A549 (cell line): ENCODE data around the gene ACE2. TPM values are rescaled to one million over a fixed set of nuclear protein-coding genes. Genes with fewer than 3 reads are reported as not detected.

Experiments used
- ATAC-seq, 2 experiments: fragments of 200-7000 bp in 1 of 2; fragments of >200 bp in 1 of 2; cut with Nextera tagmentation in 1 of 2; cut with Tn5 transposase in 1 of 2; 3 replicates each; pipeline versions ENCODE4 v1.8.0 to v1.9.1; 2018 to 2020; ENCODE audit warnings: mild to moderate bottlenecking in 1 of 2, moderate library complexity in 1 of 2
- CTCF ChIA-PET: fragments of 300-600 bp; sonication (Branson Sonifier 250); formaldehyde crosslinking; extraction: SDS; loops from one replicate; lab custom pipeline; 2021; ENCODE audit warnings: antibody characterized with exemption, inconsistent platforms; lab: Yijun Ruan, JAX
- POLR2A ChIA-PET: fragments of 350-600 bp; formaldehyde crosslinking; extraction: SDS; loops from one replicate; lab custom pipeline; 2021; ENCODE audit warnings: antibody characterized with exemption, inconsistent platforms; lab: Yijun Ruan, JAX
- DNase-seq, 2 experiments: peaks; one replicate each; pipeline versions ENCODE4 v3.0.0 to v3.0.0-alpha.2; 2011 to 2016; ENCODE audit warnings: low read depth in 1 of 2, low spot score in 1 of 2
- FAIRE-seq: peaks from 2 replicates; lab custom pipeline; 2011; peaks lifted over from hg19 to GRCh38; lab: Jason Lieb, UNC
- H3K27ac ChIP-seq, 2 experiments: fragments of >200 bp; sonication (Bioruptor Twin); formaldehyde crosslinking; 3 replicates each; pipeline ENCODE4 v1.5.1; 2016 to 2017
- H3K4me1 ChIP-seq: fragments of >200 bp; sonication (Bioruptor Twin); formaldehyde crosslinking; 3 replicates; pipeline ENCODE4 v1.6.1; 2016
- H3K4me2 ChIP-seq: fragments of >200 bp; sonication (Bioruptor Twin); formaldehyde crosslinking; 3 replicates; pipeline ENCODE4 v1.6.1; 2016
- H3K4me3 ChIP-seq: fragments of >200 bp; sonication (Bioruptor Twin); formaldehyde crosslinking; 3 replicates; pipeline ENCODE4 v1.5.1; 2016
- H3K9me3 ChIP-seq: fragments of >200 bp; sonication (Bioruptor Twin); formaldehyde crosslinking; 3 replicates; pipeline ENCODE4 v1.6.1; 2016
- BCL3 ChIP-seq: fragments of >200 bp; sonication (Bioruptor Twin); formaldehyde crosslinking; IDR thresholded peaks from 3 replicates; pipeline ENCODE4 v1.6.1; 2016
- BHLHE40 ChIP-seq: IDR thresholded peaks from 2 replicates; pipeline ENCODE4 v1.6.1; 2012; ENCODE audit warnings: low read depth, low read length, inconsistent platforms
- CEBPB ChIP-seq, 2 experiments: fragments of >200 bp in 1 of 2; sonication (Bioruptor Twin) in 1 of 2; formaldehyde crosslinking in 1 of 2; IDR thresholded peaks; 2 replicates each; pipeline ENCODE4 v1.6.1; 2012 to 2016
- CTCF ChIP-seq: fragments of >200 bp; sonication (Bioruptor Twin); formaldehyde crosslinking; IDR thresholded peaks from 3 replicates; pipeline ENCODE4 v1.5.1; 2016
- EHF ChIP-seq: fragments of 250-450 bp; sonication (Bioruptor Pico); IDR thresholded peaks from 2 replicates; pipeline ENCODE4 v1.5.0; 2020; ENCODE audit warnings: mild to moderate bottlenecking
- EHMT2 ChIP-seq: fragments of 200-600 bp; sonication (generic); IDR thresholded peaks from 2 replicates; pipeline ENCODE4 v1.6.1; 2016; ENCODE audit warnings: antibody characterized with exemption, low read depth, mild to moderate bottlenecking, moderate library complexity
- GATA3 ChIP-seq: IDR thresholded peaks from 2 replicates; pipeline ENCODE4 v1.6.1; 2012; ENCODE audit warnings: borderline replicate concordance
- HOXB13 ChIP-seq: fragments of 250-450 bp; sonication (Bioruptor Pico); IDR thresholded peaks from 2 replicates; pipeline ENCODE4 v1.5.0; 2020; ENCODE audit warnings: low read depth, mild to moderate bottlenecking, moderate library complexity
- KDM1A ChIP-seq: fragments of 200-600 bp; sonication (generic); IDR thresholded peaks from 2 replicates; pipeline ENCODE4 v1.6.1; 2016; ENCODE audit warnings: low read depth, mild to moderate bottlenecking
- KDM5A ChIP-seq: fragments of 200-600 bp; sonication (generic); IDR thresholded peaks from 2 replicates; pipeline ENCODE4 v1.6.1; 2016; ENCODE audit warnings: antibody characterized with exemption, mild to moderate bottlenecking
- MAX ChIP-seq: IDR thresholded peaks from 2 replicates; pipeline ENCODE4 v1.6.1; 2012
- MYC ChIP-seq: IDR thresholded peaks from 2 replicates; pipeline ENCODE4 v1.6.1; 2012; ENCODE audit warnings: mild to moderate bottlenecking, inconsistent platforms, low read length, improper control_type of control experiment, borderline replicate concordance
- NPAS2 ChIP-seq: fragments of 250-450 bp; sonication (Bioruptor Pico); IDR thresholded peaks from 2 replicates; pipeline ENCODE4 v1.8.0; 2022; ENCODE audit warnings: mild to moderate bottlenecking, moderate library complexity, borderline replicate concordance
- NR3C1 ChIP-seq: fragments of >200 bp; sonication (Bioruptor Twin); formaldehyde crosslinking; IDR thresholded peaks from 3 replicates; pipeline ENCODE4 v1.6.1; 2017
- RARB ChIP-seq: fragments of 250-450 bp; sonication (Bioruptor Pico); IDR thresholded peaks from 2 replicates; pipeline ENCODE4 v1.8.0; 2021; ENCODE audit warnings: mild to moderate bottlenecking, moderate library complexity
- RCOR1 ChIP-seq: fragments of 150-350 bp; IDR thresholded peaks from 2 replicates; pipeline ENCODE4 v1.6.1; 2014; ENCODE audit warnings: antibody characterized with exemption, low read length, low read depth
- SMC3 ChIP-seq: fragments of >200 bp; sonication (Bioruptor Twin); formaldehyde crosslinking; IDR thresholded peaks from 3 replicates; pipeline ENCODE4 v1.6.1; 2018; ENCODE audit warnings: inconsistent platforms
- SREBF2 ChIP-seq: fragments of 450-650 bp; IDR thresholded peaks from 2 replicates; pipeline ENCODE4 v1.6.1; 2014; ENCODE audit warnings: mild to moderate bottlenecking, moderate library complexity
- TP53 ChIP-seq: fragments of 250-450 bp; sonication (Bioruptor Pico); IDR thresholded peaks from 2 replicates; pipeline ENCODE4 v1.5.0; 2021; ENCODE audit warnings: mild to moderate bottlenecking, moderate library complexity
- ZFP36 ChIP-seq: fragments of 450-650 bp; IDR thresholded peaks from 2 replicates; pipeline ENCODE4 v1.6.1; 2014; ENCODE audit warnings: borderline replicate concordance; ENCODE audit not compliant: partially characterized antibody
- ZNF302 ChIP-seq: fragments of 250-450 bp; sonication (Bioruptor Pico); IDR thresholded peaks from 2 replicates; pipeline ENCODE4 v1.9.0; 2021; ENCODE audit warnings: inconsistent platforms, mild to moderate bottlenecking, moderate library complexity
- ZSCAN20 ChIP-seq: fragments of 250-450 bp; sonication (Bioruptor Pico); IDR thresholded peaks from 2 replicates; pipeline ENCODE4 v1.8.0; 2022; ENCODE audit warnings: mild to moderate bottlenecking, moderate library complexity
- WGBS: methylation state at CpG from one replicate; pipeline ENCODE4 v1.1.6; 2017; ENCODE audit errors: missing lambda C conversion rate; 5-methylcytosine and 5-hydroxymethylcytosine counted together
- polyA plus RNA-seq, 4 experiments: library from polyadenylated mRNA; depleted of rRNA in 3 of 4; stranded (reverse); fragments of >200 nt; fragmentation: RNase III in 1 of 4; extraction: RNeasy Plus Mini Kit Qiagen cat#74134 plus additional on column Dnase treatment in 1 of 4; gene quantifications; 2 replicates in 3 of 4; 3 replicates in 1 of 4; pipeline ENCODE4 v1.2.3, GENCODE V29; 2011 to 2017

The ACE2 gene
- polyA plus RNA-seq, 2 of the 4 experiments (the other 2 are of a cell fraction) = 0.06 TPM; not detected in 1

- no peak overlapping the region for H3K4me3 ChIP-seq
- no peak overlapping the region for H3K27ac ChIP-seq
- no peak overlapping the region for H3K4me2 ChIP-seq
- ATAC-seq (no peak), DNase-seq (no peak), FAIRE-seq (peak; percentile 49)
- TF ChIP-seq MAX (no peak), EHF (no peak), EHMT2 (no peak), GATA3 (no peak), SMC3 (no peak), ZNF302 (CRISPR knock-in tag) (no peak), ZSCAN20 (CRISPR knock-in tag) (no peak)
- WGBS = 45% methylated on average over 3 of the region's 3 CpGs
- H3K9me3 ChIP-seq = no peaks in the 10 kb centered on the region
- POLR2A ChIA-PET = no interaction called here
- no peaks in the 10 kb centered on the region for H3K4me1 ChIP-seq
- CTCF ChIA-PET = interaction anchor here (1.5 kb wide), 1 partner anchor 24 kb away, joined by 3 read pairs; no protein-coding TSS in a partner anchor
These were observed 78.3 kb downstream of the ACE2 start for GRCh38 chrX:15522464-15522863.

- no peak for FAIRE-seq
- CTCF ChIA-PET = no interaction called here
- 22% methylated on average over 4 of the region's 6 CpGs for WGBS
- TF ChIP-seq KDM5A = no peak
- TF ChIP-seq KDM1A = no peak
- no peak for TF ChIP-seq MYC
- TF ChIP-seq HOXB13 (CRISPR knock-in tag) = no peak
- TF ChIP-seq NR3C1 = no peak
- no peak for TF ChIP-seq ZSCAN20 (CRISPR knock-in tag)
- TF ChIP-seq NPAS2 (CRISPR knock-in tag) = no peak
- TF ChIP-seq CTCF = no peak
- TF ChIP-seq RCOR1 = no peak
- no peak for TF ChIP-seq CEBPB (IDR thresholded peaks at IDR 0.05)
- no peak for TF ChIP-seq RARB (CRISPR knock-in tag)
- no peak for TF ChIP-seq TP53
- TF ChIP-seq SMC3 = no peak
- no peak for TF ChIP-seq ZNF302 (CRISPR knock-in tag)
- TF ChIP-seq BHLHE40 = no peak
- TF ChIP-seq BCL3 = no peak
- Histone ChIP-seq H3K4me1 (no peaks in the 10 kb centered on the region), H3K4me3 (no peak overlapping the region), H3K4me2 (no peak overlapping the region), H3K9me3 (no peaks in the 10 kb centered on the region), H3K27ac (no peak overlapping the region)
- DNase-seq = no peak
- POLR2A ChIA-PET = no interaction called here
- no peak for ATAC-seq
These were observed 84.8 kb downstream of the ACE2 start for GRCh38 chrX:15515931-15516330.

- FAIRE-seq (peak; percentile 39), ATAC-seq (no peak), DNase-seq (no peak)
- H3K4me2 ChIP-seq = no peak overlapping the region
- no peaks in the 10 kb centered on the region for H3K4me1 ChIP-seq
- ChIA-PET CTCF (no interaction called here), POLR2A (no interaction called here)
- no peak overlapping the region for H3K27ac ChIP-seq
- WGBS = 48% methylated on average over 1 of the region's 1 CpG
- no peak for TF ChIP-seq RARB (CRISPR knock-in tag)
- no peak for TF ChIP-seq ZFP36
- no peak for TF ChIP-seq ZSCAN20 (CRISPR knock-in tag)
- no peak for TF ChIP-seq TP53
- TF ChIP-seq SREBF2 = no peak
- H3K9me3 ChIP-seq = no peaks in the 10 kb centered on the region
- H3K4me3 ChIP-seq = no peak overlapping the region
These were observed 86.5 kb downstream of the ACE2 start for GRCh38 chrX:15514279-15514678.
